Measurements from ENCODE around the gene SIRPA.

SIRPA gene

DNA sequence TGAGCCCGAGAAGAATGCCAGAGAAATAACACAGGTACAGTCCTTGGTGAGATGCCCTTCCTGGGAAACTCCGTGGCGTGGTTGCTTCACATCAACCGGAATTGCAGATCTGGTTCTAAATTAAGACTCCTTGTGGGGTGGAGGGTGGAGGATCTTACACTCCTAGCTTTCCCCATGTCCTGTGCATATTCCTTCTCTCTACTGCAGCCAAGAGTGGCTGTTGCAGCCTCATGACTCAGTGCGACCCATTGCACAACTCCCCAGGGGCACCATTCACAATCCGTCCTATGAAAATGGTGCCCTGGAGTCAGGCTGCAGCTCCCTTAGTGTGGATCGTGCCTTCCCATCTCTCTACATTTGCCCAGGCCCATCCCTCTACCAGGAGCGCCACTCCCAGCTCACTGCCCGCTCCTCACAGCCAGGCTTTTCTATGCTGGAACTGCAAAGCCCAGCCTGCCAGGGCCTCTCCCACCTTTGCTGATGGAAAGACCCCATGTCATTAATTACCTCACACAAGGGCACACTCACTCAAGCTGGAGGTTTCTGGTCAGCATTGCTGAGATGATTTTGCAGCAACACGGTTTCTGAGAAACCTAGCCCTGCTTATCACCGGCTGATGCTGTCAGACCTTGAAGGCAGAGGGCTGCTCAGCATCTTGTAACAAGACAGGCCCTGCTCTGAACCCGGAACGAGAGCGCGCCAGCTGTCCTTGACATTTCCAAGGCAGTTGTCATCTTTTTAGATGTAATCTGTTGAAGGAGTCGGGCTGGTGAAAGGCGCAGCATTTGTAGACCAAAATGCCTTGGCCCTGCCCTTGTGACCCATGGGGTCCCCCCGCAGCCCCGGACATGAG is 39.7 kb downstream of the SIRPA start:
- DNase-seq = no peak

DNA sequence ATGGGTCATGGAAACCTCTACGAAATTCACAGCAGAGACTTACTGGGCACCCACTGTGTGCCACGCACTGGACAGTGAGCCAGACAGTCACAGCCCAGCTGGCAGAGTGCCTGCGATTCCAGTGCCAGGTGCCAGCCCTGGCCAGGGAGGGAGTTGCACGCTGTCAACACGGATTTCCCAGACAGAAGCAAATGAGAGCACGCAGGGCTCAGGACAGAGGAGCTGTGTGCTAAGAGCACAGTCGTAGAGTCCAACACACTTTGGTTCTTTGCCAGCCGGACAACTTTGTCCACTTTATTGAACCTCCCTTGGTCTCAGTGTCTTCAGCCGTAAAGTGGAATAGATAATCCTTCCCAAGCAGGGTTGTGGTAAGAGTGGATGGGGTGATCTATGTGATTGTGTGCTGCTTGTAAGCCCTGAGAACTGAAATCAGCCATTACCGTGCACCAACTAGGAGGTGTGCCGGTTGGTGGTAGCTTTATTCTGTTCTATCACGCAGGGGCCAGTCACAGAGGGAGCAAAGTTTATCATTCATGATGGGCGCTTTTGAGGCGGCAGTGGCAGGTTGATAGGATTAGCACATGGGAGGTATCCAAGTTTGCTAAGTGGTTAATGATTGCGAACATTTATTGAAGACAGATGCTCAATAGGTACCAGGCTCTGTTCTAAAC is 40.6 kb downstream of the SIRPA start:
- DNase-seq = no peak

DNA sequence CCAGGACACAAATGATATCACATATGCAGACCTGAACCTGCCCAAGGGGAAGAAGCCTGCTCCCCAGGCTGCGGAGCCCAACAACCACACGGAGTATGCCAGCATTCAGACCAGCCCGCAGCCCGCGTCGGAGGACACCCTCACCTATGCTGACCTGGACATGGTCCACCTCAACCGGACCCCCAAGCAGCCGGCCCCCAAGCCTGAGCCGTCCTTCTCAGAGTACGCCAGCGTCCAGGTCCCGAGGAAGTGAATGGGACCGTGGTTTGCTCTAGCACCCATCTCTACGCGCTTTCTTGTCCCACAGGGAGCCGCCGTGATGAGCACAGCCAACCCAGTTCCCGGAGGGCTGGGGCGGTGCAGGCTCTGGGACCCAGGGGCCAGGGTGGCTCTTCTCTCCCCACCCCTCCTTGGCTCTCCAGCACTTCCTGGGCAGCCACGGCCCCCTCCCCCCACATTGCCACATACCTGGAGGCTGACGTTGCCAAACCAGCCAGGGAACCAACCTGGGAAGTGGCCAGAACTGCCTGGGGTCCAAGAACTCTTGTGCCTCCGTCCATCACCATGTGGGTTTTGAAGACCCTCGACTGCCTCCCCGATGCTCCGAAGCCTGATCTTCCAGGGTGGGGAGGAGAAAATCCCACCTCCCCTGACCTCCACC is 42.2 kb downstream of the SIRPA start:
- no peak for DNase-seq

DNA sequence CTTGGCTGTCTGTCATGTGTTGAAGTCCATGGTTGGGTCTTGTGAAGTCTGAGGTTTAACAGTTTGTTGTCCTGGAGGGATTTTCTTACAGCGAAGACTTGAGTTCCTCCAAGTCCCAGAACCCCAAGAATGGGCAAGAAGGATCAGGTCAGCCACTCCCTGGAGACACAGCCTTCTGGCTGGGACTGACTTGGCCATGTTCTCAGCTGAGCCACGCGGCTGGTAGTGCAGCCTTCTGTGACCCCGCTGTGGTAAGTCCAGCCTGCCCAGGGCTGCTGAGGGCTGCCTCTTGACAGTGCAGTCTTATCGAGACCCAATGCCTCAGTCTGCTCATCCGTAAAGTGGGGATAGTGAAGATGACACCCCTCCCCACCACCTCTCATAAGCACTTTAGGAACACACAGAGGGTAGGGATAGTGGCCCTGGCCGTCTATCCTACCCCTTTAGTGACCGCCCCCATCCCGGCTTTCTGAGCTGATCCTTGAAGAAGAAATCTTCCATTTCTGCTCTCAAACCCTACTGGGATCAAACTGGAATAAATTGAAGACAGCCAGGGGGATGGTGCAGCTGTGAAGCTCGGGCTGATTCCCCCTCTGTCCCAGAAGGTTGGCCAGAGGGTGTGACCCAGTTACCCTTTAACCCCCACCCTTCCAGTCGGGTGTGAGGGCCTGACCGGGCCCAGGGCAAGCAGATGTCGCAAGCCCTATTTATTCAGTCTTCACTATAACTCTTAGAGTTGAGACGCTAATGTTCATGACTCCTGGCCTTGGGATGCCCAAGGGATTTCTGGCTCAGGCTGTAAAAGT is 43.5 kb downstream of the SIRPA start:
- DNase-seq = no peak

DNA sequence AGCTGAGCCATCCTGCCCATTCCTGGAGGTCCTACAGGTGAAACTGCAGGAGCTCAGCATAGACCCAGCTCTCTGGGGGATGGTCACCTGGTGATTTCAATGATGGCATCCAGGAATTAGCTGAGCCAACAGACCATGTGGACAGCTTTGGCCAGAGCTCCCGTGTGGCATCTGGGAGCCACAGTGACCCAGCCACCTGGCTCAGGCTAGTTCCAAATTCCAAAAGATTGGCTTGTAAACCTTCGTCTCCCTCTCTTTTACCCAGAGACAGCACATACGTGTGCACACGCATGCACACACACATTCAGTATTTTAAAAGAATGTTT is 44.0 kb downstream of the SIRPA start:
- no peak for DNase-seq

DNA sequence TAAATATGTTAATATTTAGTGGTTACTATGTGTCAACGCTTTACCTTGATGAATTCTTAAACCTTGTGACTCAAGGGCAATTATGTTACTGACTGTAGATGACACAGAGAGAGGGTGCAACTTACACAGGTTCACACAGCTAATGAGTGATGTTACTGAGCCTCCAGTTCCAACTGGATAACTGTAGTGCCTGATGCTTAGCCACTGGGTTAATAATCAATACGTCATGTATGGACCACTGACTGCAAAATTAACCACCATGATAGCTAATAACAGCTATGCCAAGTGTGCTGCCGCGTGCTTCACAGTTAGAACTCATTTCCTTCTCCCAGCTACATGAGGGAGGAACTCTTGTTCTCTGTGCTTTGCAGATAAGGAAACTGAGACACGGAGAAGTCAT is 45.4 kb downstream of the SIRPA start:
- no peak for DNase-seq

DNA sequence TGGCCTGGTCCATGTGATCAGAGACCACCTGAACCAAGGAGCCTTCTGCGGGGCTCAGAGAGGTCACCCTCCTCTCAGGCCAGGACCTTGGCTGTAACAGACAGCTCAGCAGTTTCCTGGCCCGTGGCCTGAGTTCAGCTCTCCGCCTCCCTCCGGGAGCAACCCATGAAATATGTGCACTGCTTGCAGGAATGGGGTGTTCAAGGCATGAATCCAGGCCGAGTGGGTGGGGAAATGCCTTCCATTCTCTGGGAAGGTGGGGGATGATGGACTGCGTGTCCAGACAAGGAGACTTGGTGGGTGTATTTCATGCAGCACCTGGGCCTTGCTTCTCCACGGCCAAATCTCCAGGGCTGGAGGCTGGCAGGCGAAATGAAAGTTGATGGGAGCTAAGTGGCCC is 46.0 kb downstream of the SIRPA start:
- DNase-seq = no peak

DNA sequence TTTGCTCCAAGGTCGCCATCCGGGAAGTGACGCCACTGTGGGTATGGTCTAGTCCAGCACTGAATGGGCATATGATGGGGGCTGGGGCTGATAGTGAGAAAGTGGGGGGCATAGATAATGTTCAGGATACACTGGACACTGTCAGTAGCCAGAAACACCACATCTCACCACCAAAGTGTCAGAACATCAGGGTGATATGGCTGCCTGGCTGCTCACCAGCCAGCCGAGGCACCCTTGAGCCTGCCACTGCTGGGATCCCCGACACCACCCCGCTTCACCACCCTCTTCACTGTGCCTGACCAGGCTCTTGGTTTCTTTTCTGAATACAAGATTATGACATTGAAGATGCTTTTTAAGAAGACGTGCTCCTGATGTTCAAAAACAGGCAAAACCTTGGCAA is 46.9 kb downstream of the SIRPA start:
- no peak for DNase-seq

DNA sequence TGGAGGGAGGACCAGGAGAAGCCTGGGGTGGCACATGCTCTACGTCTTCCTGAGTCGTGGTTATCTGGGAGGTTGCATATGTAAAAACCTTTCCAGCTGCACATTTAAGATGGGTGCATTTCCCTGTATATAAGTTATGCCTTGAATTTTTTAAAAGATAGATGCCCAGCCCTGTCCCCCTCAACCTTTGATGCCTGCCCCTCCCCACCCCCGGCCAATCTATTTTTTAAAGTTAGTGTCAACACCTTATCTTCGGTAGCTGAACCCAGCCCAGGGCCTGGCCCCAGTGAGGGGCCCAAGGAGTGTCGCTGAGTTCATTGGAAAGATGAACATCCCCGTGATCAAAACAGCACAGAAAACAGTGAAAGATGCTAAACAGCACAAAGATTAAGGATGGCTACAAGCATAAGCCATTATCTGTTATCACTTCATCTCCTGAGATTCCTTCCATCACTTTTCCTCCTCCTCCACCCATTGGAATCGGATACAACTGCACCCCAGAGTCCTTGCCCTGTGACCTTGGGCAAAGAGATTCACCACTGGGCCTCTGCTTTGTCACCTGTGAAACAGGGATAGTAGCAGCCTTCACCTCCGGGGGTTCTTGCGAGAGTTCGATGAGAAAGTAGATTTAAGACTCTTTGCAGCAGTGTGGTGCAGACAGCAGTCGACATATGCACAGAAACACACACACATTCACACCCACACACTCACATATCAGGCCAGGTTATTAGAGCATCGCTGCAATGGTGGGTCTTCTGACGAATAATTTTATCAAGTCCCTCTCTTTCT is 47.5 kb downstream of the SIRPA start:
- DNase-seq = no peak

DNA sequence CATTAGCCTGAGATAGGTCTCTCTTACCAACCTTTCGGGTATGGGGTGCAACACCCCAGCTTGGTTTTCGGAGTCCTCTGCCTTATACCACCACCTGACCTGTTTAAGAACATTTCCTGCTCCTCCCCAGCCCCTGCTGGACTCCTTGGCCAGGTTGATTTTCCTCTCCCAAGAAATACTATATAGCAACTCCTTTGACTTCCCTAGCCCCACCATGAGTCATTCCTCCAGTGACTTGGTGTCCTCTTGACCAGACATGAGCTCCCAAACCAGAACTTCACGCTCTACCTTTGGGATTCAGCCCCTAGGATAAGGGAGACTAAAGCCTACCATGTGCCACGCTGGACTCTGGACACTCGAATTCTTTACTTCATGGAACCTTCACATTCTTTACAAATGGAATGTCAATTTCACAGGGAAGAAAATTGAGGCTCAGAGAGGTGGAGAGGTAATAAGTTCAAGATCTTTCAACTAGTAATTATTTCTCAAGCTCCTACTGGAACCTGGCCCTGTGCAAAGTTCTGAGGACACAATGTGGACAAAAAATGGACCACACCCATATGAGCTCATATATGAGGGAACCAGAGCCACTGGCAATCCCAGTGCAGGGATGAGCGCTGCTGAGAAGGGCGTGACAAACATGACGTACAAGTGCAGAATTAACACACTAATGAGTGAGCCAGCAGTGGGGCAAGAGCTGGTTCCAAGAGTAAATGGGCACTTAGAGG is 48.2 kb downstream of the SIRPA start:
- no peak for DNase-seq

DNA sequence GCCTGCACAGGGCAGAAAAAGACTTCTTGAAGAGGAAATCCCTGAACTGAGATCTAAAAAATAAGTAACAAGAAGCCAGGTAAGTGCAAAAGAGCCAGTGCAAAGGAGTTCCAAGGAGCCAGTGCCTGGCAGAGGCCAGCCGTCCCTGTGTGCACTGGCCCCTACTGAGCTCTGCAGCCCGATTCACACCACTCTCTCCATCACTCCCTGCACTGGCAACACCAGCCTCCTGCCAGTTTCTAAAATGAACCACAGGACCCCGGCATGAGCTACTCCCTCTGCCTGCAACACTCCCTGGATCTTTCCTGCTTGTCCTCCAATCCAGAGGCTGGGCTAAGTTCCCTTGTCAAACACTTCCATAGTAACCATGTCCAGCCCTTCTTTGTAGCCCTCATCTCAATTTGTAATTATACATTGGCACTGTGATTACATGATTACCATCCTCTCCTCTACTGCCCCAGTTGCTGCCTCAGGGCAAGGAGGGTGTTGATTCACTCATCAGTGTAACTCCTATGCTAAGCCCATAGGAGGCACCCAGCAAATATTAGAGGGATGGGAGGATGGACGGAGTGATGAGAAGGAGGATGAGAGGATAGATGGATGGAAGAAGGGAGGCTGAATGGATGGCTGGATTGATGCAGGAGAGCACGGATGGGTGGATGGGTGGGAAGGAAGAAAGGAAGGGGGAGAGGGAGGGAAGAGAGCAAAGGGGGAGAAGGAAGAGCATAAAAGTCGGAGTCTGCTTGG is 49.3 kb downstream of the SIRPA start:
- DNase-seq = no peak

DNA sequence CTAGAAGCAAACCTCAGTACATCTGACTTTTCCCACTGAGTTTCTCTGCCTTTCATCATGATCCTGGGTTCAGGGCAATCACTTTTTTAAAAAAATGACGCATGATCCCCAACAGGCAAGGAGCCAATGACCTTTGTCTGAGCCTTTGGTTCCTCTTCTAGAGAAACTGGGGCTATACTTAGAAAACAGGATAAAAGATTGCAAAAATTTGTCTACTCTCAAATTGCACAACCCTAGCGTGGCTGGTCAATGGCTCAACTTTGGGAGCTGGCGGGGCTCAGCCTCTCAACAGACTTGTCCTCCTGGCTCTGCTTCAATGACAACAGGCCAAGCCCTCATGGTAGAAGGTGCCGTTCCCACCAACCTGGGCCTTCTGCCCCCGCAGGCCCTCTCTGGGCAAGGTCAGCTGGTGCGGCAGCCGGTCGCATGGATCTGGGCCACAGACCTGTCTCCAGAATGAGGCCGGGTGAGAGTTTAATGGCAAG is 50.0 kb downstream of the SIRPA start:
- DNase-seq = no peak

DNA sequence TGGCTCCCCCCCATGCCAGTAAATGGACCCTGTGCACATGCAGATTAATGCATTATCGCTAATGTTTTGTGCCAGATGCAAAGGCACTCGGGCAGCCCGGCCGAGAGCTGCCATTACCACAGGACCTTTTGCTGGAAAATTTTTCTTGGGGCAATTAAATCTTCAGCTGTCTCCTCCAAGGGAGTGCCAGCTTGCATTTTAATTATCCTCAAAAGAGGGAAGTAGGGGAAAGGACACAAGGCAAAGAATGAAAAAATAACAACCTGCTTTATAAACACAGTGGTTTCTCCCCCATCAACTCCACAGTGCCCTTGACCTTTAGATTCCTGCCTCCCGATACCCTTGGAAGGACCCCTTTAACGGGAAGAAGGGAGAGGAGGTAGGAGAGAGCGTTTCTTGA is 50.5 kb downstream of the SIRPA start:
- no peak for DNase-seq

DNA sequence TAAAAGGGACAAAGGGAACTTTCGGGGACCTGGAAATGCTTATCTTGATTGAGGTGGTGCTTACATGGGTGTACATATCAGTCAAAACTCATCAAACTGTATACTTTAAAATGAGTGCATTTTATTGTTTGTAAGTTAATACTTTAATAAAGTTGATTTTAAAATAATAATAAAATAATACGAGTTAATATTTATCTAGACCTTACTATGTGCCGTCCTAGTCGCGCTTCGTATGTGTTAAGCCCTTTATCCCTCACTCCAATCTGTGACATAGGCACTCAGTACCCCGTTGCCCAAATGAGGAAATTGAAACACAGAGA is 51.2 kb downstream of the SIRPA start:
- no peak for DNase-seq

DNA sequence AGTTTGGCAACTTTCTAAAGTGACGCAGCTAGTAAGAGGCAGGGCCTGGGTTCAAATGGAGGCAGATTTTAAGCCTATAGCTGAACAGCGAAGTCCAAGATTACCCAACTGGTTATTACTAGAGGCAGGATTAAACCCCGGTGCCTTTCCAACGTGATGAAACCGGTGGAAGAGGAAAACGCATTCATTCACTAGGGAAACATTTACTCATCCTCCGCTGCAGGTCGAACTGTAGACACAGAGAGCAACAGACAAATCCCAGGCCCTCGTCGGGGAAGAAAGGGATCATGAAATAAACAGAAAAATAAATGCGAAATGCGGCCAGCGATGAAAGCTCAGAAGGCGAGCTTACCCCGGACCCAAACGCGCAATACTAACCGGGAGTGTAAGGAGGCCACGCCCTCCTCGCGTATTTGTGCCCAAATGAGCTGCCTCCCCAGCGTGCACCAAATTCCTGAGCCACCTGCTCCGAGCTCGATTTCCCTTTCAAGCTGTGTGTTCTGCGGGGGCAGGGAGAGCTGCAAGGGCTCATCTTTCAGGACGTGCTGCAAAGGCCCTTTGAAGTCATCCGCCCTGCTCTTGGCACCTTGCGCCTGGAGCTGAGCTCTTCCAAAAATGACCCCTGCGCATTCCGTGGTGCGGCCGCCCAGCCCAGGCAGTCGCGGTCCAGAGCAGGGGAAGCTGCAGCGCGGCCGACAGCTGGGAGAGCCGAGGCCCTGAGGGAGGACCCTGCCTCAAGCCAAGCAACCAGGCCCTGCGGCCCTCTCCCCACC is 51.7 kb downstream of the SIRPA start:
- DNase-seq = no peak

DNA sequence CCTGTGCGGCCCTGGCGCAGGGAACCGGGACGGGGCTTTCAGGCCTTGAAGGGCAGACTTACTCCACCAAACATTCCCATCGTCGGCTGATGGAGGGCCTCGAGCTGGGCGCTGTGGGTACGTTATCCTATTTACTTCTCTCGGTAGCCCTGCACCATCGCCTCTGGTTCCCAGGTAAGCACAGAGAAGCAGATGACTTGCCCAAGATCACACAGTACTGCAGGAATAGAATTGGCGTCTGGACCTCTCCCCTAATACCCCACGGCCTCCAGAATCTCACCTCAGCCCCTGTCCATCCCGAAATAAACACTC is 52.3 kb downstream of the SIRPA start:
- no peak for DNase-seq

DNA sequence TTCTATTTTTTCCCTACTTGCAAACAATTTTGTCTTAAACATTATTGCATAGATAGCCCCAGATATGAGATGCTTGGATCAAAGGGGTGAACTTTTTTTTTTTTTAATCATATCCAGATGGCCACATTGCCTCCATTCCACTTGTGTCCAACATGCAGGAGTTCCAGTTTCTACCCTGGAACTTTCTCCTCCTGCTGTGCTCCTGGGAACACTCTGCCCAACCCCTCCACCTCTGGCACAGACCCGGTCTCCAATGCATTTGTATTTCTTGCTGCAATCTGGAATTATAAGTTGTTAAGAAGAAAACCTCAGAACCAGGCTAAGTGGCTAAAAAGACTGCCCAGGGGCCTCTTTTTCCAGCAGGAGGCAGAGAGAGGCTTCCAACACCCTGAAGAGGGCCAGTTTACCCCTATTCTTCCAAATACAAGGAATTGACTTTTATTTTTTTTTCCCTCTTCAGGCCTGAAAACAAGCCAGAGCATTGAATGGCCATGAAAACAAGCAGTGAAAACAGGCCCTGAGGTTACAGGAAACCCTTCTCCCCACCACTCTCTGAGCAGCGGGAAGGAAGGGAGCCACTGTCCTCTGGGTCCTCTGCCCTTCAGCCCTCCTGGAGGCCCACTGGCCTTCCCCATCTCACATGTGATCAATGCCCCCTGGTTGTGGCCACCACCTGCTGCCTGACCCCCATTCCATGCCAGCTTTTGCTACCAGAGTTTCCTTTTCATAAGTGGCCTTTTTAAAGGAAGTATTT is 54.3 kb downstream of the SIRPA start:
- no peak for DNase-seq

DNA sequence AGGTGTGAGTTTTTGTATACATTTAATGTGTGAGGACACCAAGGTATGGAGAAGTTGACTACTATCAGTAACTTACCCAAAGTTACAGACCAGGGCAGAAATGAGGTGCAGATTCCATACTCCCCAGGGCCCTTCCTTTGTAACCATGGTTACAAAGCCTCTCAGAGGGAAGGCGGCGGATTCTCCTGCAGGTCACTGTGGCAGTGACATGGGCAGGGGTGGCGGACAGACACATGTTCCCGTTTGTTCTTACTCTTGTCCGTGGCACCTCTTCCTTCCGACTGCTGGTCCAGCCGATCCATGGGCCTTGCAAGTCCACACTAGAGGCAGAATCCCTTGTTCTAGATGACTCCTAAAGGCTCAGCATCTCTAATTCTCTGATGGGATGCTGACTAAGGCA is 55.6 kb downstream of the SIRPA start:
- no peak for DNase-seq

DNA sequence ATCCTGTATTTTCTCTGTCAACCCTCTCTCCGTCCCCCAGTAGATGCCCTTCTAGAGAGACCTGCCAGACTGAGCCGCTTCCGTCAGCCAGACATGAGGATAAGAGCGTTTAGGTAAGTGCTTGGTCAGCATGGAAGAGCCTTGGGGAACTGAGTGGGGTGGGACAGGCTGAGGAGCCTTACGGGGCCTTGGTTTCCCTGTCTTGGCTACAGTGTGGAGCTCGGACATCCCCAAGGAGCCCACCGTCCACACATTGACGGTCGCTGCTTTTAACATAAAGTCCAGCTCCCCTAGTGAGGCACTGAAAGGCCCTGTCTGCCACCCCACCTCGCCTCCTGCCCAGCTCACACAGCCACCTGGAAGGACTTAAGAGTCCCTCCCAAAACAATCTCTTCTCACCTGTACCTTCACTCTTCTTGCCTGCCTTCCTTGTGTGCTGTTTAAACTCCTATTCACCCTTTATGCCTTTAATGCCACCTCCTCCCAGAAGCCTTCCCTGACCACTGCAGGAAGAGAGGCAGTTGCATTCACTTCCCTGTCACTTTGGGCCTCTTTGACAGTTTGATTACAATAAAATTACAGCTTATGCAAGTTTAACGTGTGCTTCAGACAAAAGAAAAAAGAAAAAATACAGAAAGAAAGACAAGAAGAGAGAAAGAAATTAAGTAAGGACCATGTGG is 56.4 kb downstream of the SIRPA start:
- no peak for DNase-seq

All from stimulated activated CD4-positive, alpha-beta T cell treated with anti-CD3 and anti-CD28 coated beads, Interleukin-2, amount 100 ng/mL, for 48 hours (primary cell).